ENCODE results near the gene TSPO. TPM values are rescaled to one million over a fixed set of nuclear protein-coding genes. Genes with fewer than 3 reads are reported as not detected.

The TSPO gene
- total and polyA plus RNA-seq, 9 of the 15 experiments (the other 6 are each of a cell fraction or from before 2014, with no cell fraction given) = 4.9 to 126 (median 25.3) TPM

DNA sequence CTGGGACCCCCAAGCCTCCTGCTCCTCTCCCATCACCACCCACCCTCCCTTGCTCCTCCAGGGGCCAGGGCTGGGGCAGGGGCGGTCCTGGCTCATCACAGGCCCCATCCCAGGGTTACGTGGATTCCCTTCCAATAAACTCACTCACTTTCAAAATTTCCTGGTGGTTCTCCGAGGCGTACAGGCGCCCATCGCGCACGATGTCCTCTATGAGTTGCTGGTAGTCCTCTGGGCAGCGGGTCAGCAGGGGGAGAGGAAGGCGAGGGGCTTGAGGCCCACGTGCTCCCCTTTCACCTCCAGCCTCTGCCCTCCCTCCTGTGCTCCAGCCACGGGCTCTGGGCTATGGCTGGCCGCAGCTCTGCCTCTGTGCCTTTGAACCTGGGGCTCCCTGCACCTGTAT, 56.0 kb downstream of the TSPO start:
- Histone ChIP-seq H3K9ac (ENCODE audit: insufficient read depth in 1 of 2, low read depth in 2 of 2, low read length in 2 of 2) (no peak overlapping the region), H3K4me3 (no peak overlapping the region), H3K27me3 (ENCODE audit: control insufficient read depth in 2 of 2, insufficient read depth in 2 of 2, low read length in 2 of 2) (peaks cover 0 to 20% of the 10 kb centered on the region in 2 experiments; a peak in 3 of 5 replicates), H3K9me3 (replicated peaks; ENCODE audit: control insufficient read depth, insufficient read depth, low read depth, low read length) (no peaks in the 10 kb centered on the region), H3K9me1 (ENCODE audit: control insufficient read depth, insufficient read depth, low read length) (no peaks in the 10 kb centered on the region), H3K36me3 (ENCODE audit: control insufficient read depth, insufficient read depth, low read length) (no peaks in the 10 kb centered on the region), H2AFZ (ENCODE audit: low read depth, low read length) (no peak overlapping the region), H3K79me2 (ENCODE audit: control insufficient read depth, insufficient read depth, low read length) (no peaks in the 10 kb centered on the region), H4K20me1 (replicated peaks; ENCODE audit: control insufficient read depth, insufficient read depth, low read length) (no peaks in the 10 kb centered on the region), H3K27ac (ENCODE audit: extremely low read depth, low read depth, low read length) (no peak overlapping the region), H3K4me2 (ENCODE audit: insufficient read depth, low read length) (no peak overlapping the region), H3K4me1 (replicated peaks in 1 of 2; ENCODE audit: control insufficient read depth in 2 of 2, insufficient read depth in 2 of 2, low read length in 2 of 2) (peaks cover 2 to 33% of the 10 kb centered on the region in 2 experiments; a peak in 3 of 5 replicates)
- ATAC-seq = no peak
- TF ChIP-seq GABPB2 (CRISPR knock-in tag; conservative IDR thresholded peaks at IDR 0.05) = no peak
- TF ChIP-seq, protein P1, sequence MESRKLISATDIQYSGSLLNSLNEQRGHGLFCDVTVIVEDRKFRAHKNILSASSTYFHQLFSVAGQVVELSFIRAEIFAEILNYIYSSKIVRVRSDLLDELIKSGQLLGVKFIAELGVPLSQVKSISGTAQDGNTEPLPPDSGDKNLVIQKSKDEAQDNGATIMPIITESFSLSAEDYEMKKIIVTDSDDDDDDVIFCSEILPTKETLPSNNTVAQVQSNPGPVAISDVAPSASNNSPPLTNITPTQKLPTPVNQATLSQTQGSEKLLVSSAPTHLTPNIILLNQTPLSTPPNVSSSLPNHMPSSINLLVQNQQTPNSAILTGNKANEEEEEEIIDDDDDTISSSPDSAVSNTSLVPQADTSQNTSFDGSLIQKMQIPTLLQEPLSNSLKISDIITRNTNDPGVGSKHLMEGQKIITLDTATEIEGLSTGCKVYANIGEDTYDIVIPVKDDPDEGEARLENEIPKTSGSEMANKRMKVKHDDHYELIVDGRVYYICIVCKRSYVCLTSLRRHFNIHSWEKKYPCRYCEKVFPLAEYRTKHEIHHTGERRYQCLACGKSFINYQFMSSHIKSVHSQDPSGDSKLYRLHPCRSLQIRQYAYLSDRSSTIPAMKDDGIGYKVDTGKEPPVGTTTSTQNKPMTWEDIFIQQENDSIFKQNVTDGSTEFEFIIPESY (CRISPR knock-in tag; IDR thresholded peaks at IDR 0.05) = no peak
- no peak for FAIRE-seq
- DNase-seq (ENCODE audit: extremely low read depth in 1 of 4, low spot score in 3 of 4) = no peak
- ChIA-PET POLR2A (no interaction called here), CTCF (ENCODE audit: low intra/inter-chr PET ratio) (no interaction called here)
- WGBS (ENCODE audit: insufficient coverage, low coverage, missing lambda C conversion rate) = 42% methylated on average over 8 of the region's 13 CpGs
- intact Hi-C loops (cut with micrococcal nuclease) (no loop called here), in situ Hi-C loops (cut with MboI) (no loop called here)
- no TSS peak for BruUV-seq (replicated peaks)
